Activated effector memory CD4-positive, alpha-beta T cell treated with anti-CD3 and anti-CD28 coated beads, Interleukin-2, amount 50 U/mL, for 16 hours (primary cell): ENCODE results near the gene NLGN2.
"Not testable (repeated sequence)": the region's sequence is repeated elsewhere in the genome, so short reads cannot be mapped to it uniquely, and the experiment has no call there.

Experiments
- DNase-seq: peaks from one replicate; pipeline ENCODE4 v3.0.0-alpha.2; 2020

NLGN2 gene

DNA sequence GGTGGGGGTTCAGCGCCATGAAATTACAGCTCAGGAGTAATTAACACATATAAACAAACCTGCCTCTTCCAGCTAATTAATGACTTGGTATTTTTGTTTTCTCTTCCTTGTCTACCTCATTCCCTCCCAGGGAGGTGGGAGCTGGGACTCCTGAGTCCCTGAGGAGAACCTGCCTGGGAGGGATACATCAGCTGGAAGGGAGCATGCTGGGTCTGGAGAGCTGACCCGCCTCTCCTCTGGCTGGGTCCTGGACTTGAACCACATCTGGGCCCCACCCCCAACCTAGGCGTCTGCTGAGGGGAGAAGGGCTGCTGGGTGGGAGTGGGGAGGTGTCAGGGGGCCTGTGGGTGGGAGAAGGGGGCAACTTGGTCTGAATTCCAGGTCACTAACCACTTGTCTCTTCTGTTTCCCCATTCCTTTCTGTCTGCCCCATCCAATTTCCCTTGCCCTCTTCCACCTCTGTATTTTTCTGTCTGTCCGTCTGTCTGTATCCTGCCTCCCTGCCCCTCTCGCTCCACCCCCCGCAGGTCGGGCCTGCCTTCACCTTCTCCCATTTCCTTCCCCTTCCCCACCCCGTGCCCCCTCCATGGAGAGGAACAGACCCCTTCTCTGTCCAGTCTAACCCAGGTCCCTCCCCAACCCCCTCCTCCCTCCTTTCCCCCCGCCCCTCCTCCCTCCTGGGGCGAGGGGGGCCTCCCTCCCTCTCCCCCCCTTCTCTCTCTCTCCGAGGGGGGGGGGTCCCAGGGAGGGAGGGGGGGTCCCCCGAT lies at the start of gene NLGN2:
NLGN2 (plus strand) TSS at position 361 of the 767 bp plus-strand sequence. CDS start 411 bp downstream, outside the sequence.
- no peak for DNase-seq

DNA sequence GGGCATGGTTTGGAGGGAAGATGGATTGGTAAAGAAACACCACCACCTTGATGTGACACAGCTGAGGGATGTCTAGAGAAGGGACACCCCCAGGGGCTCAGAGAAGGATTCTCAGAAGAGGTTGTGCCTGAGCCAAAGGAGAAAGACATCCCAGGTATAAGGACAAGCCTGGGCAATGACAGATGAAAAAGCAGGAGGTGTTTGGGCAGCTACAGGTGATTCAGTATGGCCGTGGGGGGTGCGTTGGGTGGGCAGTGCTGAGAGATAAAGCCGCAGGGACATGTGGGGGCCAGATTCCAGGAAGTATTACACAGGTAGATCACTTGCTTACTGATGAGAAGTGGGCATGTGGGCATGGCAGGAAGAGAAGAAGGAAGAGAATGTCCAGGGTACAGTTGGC lies 45.7 kb upstream of the NLGN2 start:
- no peak for DNase-seq

- DNase-seq = no peak
Observed at GRCh38 chr17:7363311-7363710, 44.3 kb upstream of the NLGN2 start.

DNA sequence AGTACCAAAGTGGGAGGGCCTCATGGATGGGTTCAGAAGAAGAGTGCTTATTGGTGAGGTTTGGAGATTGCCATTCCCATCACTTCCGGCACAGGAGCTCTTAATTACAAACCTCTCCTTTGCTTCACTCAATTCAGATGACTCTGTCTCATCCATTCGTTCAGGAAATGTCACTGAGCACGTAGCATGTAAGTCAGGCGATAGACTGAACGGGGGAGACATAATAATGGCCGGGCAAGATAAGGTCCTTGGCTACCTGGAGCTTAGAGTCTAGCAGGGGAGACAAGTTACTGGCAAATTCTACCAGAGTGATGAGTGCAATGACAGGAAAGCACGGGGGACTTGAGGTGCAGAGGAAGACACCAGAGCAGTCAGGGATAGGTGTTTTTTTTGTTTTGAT lies 41.7 kb upstream of the NLGN2 start:
- DNase-seq = not testable (repeated sequence)

DNA sequence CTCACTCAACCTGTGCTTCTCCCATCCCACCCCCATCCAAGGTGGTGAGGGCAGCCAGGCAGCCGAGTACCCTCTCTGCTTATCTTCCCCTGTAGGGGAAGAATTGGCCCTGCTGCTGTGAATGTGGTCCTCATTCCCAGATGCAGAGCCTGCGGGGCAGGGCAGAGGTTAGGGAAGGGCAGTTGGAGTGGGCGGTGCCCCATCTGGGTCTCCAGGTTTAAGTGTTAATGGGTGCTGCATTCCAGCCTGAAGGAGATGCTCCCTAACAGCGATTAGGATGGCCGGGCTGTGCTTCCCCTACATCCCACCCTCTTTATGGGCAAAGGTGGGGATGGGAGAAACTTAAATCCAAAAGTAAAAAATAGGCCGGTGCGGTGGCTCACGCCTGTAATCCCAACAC lies 40.6 kb upstream of the NLGN2 start:
- no peak for DNase-seq

GRCh38 chr17:7367918-7368598 lies 39.6 kb upstream of the NLGN2 start:
- no peak for DNase-seq

GRCh38 chr17:7368599-7368994 lies 39.0 kb upstream of the NLGN2 start:
- not testable (repeated sequence) for DNase-seq

- DNase-seq = no peak
Observed at GRCh38 chr17:7369825-7370224, 37.8 kb upstream of the NLGN2 start.

DNA sequence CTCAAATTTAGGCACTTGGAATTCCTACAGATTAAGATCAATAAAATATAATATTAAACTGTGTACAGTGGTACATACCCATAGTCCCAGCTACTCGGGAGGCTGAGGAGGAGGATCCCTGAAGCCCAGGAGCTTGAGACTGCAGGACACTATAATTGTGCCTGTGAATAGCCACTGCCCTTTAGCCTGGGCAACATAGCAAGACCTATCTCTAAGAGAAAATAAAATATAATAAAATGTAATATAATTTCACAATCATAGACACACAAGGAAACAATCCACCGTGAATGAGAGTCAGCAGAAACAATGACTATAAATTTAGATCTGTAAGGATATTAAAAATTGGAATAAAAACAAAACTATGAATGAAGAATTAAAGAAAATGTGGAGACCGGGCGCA lies 36.8 kb upstream of the NLGN2 start:
- DNase-seq = no peak

GRCh38 chr17:7374353-7374752 lies 33.3 kb upstream of the NLGN2 start:
- DNase-seq = no peak

DNA sequence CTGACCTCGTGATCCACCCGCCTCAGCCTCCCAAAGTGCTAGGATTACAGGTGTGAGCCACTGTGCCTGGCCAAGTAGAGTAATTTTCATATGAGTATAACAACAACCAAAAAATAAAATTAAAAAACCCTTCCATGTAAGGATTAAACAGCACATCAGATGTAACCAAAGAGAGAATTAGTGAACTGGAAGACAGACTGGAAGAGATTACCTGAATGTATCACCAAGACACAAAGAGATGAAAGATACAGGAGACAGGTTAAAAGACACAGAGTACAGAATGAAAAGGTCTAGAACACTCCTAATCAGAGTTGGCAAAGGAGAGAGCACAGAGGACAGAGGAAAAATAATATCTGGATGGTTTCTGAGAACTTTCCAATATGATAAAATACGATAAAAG lies 28.5 kb upstream of the NLGN2 start:
- DNase-seq = no peak

- DNase-seq = no peak
Observed at GRCh38 chr17:7380321-7380720, 27.3 kb upstream of the NLGN2 start.

DNA sequence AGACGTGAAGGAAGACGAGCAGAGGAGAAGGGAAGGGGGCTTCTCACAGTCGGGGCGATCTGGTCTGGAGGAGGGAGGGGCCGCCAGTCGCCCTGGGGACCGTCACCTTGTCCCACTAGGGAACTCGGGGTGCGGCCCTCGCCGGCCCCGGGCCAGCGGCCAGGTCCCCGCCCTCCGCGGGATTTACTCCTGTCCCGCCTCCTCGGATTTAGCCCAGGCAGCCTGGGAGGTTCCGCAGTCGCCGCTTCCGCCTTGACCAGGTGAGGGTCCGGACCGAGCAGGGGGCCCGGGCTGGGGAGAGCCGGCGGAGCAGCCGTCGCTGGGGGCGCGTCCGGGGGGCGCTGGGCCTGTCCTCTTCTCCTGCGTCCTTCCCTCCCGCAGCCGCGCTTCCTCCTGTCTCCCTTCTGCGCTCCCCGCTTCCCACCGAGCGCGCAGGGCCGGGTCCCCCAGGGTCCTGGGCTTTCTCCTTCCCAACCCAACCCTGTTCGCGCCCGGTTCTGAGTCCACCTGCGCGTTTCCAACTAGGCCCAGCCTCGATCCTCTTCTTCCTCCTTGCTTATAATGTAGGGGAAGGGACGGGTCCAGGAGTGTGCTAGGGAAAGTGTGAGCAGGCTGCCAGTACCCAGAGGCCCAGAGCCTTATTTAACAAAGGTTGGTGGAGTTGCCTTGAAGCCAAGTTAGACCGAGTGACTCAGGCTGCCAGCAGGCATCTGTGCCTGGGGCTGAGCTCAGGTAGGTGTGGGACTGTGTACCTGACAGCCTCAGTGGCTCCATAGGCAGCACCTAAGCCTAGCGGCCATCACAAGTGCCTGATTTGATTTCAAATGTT lies 26.6 kb upstream of the NLGN2 start, which contains the start of gene TNK1:
TNK1 (plus strand) TSS at position 235 of the 829 bp plus-strand sequence. CDS start 1,838 bp downstream, outside the sequence.
- DNase-seq = no peak

DNA sequence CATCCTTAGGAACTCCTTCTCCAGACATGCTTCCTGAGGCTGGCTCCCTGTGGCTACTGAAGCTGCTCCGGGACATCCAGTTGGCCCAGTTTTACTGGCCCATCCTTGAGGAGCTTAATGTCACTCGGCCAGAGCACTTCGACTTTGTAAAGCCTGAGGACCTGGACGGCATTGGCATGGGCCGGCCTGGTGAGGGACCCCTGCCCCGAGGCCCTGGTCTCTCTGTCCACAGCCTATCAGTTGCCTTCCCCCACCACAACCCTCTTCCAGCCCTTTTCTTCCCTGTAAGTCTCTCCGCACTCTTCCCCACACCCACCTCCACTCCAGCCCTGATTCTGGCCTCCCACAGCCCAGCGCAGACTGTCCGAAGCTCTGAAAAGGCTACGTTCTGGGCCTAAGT lies 24.7 kb upstream of the NLGN2 start:
- no peak for DNase-seq

DNA sequence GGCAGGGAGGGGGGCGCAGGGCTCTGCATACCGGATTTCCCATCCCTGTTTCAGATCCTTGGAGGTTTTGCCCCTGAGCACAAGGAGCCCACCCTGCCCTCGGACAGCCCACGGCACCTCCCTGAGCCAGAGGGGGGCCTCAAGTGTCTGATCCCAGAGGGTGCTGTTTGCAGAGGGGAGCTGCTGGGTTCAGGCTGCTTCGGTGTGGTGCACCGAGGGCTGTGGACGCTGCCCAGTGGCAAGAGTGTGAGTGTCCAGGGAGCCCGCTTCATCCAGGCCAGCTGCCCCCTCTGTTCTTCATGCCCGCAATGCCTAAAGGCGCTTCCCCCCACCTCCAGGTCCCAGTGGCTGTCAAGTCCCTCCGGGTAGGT lies 24.3 kb upstream of the NLGN2 start:
- no peak for DNase-seq

- peak; percentile 93 for DNase-seq
Observed at GRCh38 chr17:7383742-7384488, 23.7 kb upstream of the NLGN2 start.

DNA sequence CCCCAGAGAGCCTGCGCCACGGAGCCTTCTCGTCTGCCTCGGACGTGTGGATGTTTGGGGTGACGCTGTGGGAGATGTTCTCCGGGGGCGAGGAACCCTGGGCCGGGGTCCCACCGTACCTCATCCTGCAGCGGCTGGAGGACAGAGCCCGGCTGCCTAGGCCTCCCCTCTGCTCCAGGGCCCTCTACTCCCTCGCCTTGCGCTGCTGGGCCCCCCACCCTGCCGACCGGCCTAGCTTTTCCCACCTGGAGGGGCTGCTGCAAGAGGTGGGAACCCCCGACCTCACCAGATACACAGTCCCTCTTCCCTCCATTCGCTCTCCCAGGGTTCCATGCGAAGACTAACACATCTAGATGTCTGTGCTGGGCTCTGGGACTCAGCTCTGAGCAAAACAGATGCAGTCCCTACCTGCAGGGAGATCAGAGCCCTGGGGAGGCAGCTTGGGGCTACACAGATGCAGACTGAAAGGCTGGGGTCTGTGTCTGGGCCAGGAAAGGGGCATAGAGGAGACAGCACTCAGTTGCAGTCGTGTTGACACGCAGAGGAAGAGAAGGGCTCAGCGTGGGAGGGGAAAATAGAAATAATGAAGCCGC lies 23.1 kb upstream of the NLGN2 start:
- no peak for DNase-seq

- DNase-seq = no peak
Observed at GRCh38 chr17:7388856-7389255, 18.8 kb upstream of the NLGN2 start.

DNA sequence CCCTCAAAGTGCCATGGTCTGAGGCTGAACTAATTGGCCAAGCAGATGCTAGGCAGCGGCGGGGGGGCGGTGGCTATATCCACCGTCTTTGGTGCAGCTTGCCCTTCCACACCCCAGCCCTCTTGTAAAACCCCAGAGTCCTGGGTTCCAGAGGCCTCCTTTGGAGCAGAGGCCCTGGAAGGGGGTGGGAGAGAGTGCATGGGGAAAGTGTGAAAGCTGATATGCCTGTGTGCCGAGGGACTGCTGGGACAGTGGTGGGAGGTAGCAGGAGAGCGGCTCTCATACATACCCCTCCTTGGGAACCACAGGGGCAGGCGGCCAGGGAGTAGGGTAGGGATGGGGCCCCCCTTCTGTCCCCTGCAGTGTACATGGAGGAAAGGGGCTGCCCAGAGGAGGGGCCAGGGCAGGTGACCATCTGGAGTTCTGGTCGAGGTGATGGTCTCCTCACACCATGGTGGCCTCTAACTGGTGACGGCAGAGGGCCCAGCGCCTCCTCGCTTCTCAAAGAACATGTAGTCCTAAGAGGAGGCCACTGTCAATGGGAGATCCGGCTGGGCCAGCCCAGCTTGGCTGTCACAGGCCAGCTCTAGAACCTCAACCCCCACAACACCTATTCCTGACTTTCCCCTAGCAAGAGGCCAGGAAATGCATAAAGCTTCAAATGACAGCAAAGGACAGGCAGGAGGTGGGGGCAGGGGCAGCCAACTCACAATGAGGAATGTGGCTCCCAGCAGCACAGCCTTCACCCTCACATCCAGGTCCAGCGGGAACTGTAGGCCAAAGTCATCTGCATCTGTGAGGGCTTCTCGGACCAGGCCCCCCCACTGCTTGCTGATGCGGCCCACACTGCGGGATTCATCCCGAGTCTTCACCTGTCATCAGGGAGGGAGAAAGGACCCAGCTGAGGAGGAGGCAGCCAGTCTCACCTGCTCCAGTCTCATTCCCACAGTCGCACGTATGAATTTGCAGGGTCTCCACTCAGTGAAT lies 17.4 kb upstream of the NLGN2 start:
- DNase-seq = no peak

- no peak for DNase-seq
Observed at GRCh38 chr17:7391307-7391706, 16.3 kb upstream of the NLGN2 start.
